ENCODE data around the gene TMED1.
"Not testable (repeated sequence)": the region's sequence is repeated elsewhere in the genome, so short reads cannot be mapped to it uniquely, and the experiment has no call there.

TMED1 gene, protein sequence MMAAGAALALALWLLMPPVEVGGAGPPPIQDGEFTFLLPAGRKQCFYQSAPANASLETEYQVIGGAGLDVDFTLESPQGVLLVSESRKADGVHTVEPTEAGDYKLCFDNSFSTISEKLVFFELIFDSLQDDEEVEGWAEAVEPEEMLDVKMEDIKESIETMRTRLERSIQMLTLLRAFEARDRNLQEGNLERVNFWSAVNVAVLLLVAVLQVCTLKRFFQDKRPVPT

DNA sequence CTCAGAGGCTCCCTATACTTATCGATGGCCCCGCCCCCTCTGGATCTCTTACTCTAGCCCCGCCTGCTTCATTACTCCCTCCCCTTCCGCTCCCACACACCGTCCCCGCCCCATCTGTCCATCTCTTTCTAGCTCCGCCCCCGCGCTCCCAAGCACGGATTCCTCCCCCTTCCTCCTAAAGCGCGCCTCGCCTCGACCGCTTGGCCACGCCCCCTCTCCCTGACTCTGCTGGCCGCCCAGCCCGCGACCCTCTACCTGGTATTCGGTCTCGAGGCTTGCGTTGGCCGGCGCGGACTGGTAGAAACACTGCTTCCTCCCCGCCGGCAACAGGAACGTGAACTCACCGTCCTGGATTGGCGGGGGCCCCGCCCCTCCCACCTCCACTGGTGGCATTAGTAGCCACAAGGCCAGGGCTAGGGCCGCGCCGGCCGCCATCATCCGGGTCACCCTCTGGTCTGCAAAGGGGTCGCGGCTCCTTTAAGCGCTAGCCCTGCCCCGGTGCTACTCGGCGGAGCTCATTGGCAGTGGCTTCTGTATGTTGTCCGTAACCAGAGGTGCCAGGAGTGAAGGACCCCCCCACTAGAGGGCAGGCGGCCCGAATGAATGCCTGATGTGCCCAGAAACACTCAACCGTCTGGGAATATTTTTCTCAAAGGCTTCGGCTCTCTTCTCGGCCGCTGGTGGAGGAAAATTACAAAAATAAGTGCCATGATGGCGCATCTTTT lies at the start of gene TMED1:
TMED1 (minus strand) TSS at position 459 of the 725 bp plus-strand sequence; CDS start at position 438, 21 bp downstream.
- DNase-seq (ENCODE audit: low spot score): peak; percentile 99

DNA sequence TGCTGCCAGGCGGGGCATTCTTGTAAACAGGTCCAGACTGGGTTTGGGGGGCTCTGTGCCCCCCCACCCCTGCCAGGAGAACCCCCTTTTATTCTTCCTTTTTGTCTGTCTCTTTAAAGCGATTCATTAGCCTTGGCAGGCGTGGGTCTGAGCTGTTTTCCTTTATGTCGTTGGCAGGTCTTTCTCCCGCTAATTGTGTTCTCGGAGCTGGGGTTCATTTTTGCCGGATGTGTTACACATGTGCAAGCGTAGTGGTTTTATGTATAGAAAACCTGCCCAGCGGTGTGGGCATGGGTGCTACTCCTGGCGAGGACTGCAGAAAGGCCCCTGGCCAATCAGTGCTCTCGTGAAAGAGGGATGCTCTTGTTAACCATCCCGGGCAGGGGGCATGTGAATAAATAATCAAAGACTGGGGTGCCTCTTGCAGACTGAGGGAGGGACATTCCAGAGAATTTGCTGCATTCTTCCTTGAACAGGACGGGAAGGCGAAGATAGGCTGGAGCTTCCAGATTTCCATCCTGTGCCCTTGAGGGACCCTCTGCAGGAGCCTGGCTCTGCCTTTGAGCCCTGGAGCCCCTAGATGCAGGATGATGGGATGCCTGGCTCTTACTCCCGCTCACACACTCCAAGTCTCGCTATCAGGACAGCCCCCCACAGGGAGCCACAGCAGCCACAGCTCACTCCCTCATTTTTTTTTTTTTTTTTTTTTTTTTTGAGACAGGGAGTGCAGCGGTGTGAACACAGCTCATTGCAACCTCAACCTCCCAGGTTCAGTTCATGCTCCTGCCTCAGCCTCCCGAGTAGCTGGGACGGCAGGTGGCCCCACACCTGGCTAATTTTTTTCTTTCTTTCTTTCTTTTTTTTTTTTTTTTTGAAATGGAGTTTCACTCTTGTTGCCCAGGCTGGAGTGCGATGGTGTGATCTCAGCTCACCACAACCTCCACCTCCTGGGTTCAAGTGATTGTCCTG lies 49.5 kb upstream of the TMED1 start:
- no peak for DNase-seq (ENCODE audit: low spot score)

DNA sequence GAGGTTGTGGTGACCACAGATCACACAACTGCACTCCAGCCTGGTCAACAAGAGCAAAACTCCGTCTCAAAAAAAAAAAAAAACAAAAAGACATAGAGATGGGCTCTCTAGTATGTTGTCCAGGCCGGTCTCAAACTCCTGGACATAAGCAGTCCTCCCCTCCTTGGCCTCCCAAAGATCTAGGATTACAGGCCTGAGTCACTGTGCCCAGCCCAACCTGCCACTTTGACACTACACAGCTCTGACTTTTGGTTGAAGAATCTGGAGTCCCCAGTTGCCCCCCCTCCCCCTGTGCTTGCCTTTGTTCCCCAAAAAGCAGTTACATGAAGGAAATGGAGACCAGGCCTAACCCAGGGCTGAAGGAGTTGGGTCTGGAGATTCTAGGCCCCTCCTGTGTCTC lies 48.3 kb upstream of the TMED1 start:
- no peak for DNase-seq (ENCODE audit: low spot score)

DNA sequence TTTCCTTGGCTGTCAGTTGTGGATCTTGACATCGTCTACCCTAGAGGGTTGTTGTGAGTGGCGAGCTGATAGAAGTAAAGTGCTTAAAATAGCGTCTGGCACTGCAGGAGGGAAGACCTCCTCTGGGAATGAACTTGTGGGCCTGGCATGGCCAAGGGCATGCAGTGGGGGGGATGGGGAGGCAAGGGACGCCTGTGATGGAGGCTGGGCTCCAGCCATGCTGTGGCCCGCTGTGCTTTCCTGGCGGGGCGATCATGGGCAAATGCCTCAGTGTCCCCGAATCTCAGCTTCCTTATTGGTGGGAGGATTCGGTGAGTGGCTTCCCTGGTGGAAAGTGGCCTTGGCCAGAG lies 46.1 kb upstream of the TMED1 start:
- no peak for DNase-seq (ENCODE audit: low spot score)

DNA sequence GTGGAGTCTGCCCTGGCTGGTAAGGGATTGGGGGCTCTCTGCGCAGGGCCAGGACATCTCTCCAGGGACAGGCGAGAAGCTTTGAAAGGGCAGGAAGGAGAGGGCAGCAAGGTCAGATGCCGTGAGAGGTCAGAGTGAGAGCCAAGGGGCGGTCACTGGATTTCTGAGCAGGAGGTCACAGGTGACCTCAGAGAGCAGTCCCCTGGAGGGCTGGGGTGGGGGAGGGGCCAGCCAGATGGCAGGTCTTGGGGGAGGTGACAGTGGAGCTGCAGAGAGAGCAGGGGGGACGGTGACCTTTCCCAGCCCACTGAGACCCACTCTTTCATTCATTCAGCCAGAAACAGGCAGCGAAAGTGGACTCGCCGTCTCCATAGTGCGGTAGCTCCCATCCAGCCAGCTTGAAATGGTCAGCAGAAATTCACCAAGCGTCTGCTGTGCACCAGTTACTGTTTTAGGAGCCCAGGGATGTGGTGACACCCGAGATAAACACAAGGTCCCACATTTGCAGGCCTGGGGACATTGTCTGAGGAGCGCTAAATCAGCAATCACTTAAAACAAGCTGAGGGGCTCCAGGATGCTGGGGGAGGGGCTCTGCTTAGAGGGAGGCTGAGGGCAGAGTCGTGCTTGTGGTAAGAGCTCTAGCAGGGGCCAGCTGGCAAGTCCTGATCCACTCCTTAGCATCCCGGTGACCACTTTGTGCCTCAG lies 45.5 kb upstream of the TMED1 start:
- DNase-seq (ENCODE audit: low spot score): no peak

DNA sequence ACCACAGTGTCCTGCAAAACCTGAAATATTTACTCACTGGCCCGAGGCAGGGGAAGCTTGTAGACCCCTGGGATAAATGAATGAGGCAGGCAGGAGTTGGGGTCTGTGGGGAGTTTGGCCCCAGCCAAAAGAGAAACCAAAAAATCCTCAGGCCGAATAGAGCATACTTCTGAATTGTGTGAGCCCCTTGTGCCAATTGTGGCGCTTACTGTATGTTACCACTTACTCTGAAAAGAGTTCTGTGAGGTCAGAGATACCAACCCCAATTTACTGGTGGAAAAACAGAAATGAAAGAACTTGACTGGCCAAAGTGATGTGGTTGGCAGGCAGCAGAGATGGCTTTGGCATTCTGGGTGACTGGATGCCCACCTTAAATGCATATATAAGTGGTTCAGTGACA lies 42.2 kb upstream of the TMED1 start:
- DNase-seq (ENCODE audit: low spot score): no peak

DNA sequence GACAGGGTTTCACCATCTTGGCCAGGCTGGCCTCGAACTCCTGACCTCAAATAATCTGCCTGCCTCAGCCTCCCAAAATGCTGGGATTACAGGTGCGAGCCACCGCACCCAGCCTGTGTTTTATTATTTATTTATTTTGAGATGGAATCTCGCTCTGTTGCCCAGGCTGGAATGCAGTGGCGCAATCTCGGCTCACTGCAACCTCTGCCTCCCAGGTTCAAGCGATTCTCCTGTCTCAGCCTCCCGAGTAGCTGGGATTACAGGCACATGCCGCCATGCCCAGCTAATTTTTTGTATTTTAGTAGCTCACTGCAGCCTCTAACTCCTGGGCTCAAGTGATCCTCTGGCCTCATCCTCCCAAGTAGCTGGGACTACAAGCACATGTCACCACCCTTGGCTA lies 41.6 kb upstream of the TMED1 start:
- not testable (repeated sequence) for DNase-seq (ENCODE audit: low spot score)

DNA sequence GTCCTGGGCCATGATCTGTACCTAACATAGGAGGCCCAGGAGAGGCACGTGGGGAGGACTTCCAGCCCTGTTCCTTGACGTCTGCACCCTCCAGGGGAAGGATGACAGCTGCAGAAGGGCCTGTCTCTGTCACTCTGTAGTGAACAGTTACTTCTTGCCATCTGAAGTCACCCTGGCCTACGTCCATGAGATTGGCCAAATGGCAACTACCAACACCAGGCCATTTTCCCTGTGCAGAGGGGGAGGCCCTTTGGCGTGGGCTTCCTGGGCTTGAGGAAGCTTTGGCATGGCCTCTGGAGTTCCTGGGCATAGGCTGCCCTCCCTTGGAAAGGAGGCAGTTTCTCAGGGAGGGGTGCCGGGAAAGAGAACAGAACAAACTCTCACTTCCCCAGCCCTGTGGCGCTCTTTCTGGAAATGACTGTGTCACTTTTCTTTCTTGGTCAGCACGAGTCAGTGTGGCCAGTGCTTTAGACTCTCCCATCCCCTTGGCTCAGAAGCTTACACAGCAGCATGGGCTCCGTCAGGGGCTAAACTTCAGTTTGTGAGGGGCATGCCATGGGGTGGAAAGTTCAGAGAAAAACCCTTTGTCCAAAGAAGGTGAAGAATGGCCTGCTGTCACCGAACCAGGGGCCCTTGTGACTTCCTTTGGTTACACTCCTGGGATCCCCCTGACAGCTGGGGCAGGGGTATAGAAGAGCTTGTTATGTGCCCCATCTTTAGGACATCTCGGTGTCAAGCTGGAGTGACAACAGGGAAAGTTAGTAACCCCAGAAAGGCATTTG lies 40.6 kb upstream of the TMED1 start:
- DNase-seq (ENCODE audit: low spot score): peak; percentile 29

DNA sequence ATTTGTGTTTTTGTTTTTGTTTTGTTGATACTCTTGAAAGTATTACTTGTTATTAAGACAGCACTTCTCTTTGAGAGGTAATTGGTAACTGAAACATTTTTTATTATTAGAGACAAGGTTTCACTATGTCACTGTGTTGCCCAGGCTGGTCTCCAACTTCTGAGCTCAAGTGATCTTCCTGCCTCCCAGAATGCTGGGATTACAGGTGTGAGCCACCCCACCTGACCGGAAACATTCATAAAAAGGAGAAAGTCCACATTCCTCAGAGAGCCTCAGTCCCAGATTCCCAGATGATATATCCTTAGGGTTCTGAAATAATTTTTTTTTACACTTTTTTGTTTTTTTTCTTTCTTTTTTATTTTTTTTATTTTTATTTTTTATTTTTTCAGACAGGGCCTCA lies 38.0 kb upstream of the TMED1 start:
- no peak for DNase-seq (ENCODE audit: low spot score)

DNA sequence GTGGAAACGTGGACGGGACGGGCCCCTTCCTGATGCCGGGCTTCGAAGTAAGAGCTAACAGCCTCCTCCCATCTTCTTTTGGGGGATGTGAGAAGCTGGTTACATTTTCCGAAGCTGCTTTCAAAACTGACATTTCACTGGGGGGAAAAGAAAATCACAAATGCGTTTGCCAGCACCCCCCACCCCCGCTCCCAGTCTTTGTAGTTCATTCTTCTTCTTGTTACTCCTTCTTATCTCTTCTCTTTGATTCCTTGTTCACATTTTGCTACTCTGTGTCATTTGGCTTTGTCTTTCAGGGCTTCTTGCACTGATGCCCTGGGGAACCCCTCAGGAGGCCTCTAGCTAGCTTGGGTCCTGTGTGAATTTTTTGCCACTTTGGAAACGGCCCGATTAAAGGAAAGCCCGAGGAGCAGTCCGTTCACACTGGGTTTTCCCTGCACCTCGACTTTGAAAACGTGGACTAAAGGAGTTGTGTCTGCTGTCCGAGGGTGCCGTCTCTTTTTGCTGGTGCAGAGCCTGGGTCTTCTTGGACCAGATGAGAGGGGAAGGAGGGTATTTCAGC lies 36.6 kb upstream of the TMED1 start:
- DNase-seq (ENCODE audit: low spot score): no peak

DNA sequence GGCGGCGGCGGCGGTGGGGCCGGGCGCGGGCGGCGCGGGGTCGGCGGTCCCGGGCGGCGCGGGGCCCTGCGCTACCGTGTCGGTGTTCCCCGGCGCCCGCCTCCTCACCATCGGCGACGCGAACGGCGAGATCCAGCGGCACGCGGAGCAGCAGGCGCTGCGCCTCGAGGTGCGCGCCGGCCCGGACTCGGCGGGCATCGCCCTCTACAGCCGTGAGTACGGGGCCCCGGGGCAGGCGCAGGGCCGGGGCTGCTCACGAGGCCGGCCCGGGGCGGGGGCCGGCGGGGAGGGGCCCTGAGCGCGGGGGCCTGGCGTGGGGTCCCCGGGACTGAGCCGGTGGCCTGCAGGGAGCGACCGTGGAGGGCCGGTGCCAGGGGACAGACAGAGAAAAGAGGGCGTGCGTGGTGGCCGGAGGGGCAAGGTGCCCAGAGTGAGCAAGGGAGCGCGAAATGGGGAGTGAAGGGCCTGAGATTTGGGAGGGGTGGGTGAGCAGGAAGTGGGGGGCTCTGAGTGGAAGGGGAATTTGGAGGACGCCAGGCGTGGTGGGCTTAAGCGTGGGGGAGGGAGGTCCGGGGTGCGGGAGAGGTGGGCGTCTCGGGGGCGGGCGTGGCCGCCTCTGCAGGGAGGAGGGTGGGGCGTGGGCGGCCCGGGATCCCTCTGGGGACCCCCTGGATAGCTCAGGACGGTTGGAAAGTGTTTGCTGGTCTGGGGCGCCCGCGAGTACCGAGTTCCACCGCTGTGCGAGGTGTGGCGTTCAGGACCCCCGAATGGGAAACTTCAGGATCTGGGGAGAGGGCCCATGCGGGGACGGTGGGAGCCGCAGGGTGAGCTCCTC lies 35.9 kb upstream of the TMED1 start:
- DNase-seq (ENCODE audit: low spot score): peak; percentile 31

DNA sequence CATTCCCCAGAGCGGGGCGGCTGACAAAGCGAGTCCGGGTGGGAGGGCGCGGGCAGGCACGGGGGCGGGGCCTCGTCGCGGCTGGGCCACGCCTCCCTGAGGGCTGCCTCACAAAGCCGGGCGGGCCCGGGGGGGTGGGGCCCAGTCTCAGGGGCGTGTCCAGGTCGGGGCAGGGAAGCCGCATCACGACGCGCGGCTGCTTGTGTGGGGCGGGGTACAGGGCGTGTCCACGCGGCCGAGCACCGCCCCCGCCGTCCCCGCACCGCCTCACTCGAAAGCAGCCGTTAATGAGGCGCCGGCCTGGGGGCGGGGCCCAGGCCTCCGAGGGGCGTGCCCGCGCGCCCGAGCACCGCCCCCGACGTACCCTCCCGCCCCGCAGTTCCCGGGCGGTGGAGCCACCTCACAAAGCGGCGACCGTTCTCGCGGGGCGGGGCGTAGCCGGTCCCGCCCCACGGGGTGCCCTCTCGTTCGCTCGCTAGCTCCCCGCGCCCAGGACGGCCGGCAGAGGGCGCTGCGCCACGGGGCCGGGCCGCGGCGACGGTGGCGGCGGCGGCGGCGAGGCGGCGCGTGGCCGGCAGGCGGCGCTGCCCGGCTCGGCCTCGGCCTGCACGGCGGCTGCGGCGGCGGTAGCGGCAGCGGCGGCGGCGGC lies 35.1 kb upstream of the TMED1 start, which contains the start of gene CARM1:
CARM1 (plus strand) TSS at position 599 of the 649 bp plus-strand sequence. CDS start 150 bp downstream, outside the sequence.
- DNase-seq (ENCODE audit: low spot score): peak; percentile 99

DNA sequence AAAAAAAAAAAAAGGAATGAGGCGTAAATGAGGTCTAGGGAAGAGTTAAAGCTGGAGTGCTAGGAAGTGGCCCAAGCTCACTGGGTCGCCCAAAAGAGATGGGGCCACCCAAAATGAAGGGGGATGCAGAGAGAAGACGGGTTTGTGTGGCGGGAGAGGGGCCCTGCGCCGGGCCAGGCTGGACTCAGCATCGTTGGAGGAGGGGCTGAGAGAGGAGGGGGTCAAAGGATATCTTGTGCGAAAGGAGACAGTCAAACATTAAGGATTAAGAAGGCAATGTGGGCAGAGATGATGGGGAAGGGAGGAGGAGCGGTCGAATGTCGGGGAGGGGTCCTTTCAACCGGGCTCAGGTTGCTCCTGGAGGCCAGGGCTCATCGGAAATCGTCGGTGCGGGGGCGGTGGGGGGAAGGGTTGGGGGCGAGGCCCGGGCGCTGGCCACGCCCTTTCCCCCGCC lies 34.5 kb upstream of the TMED1 start:
- no peak for DNase-seq (ENCODE audit: low spot score)

DNA sequence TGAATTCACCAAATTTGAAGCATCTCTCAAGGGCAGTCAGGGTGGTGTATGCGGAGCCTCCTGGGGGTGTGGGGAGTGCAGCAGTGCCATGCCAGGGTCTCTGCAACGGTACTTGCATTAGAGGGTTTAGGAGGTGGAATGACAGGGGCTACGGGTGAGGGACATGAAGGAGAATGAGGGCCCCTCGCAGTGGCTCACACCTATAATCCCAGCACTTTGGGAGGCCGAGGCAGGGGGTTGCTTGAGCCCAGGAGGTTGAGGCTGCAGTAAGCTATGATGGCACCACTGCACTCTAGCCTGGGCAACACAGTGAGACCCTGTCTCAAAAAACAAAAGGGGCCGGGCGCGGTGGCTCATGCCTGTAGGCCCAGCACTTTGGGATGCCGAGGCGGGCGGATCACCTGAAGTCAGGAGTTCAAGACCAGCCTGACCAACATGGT lies 33.9 kb upstream of the TMED1 start:
- not testable (repeated sequence) for DNase-seq (ENCODE audit: low spot score)

DNA sequence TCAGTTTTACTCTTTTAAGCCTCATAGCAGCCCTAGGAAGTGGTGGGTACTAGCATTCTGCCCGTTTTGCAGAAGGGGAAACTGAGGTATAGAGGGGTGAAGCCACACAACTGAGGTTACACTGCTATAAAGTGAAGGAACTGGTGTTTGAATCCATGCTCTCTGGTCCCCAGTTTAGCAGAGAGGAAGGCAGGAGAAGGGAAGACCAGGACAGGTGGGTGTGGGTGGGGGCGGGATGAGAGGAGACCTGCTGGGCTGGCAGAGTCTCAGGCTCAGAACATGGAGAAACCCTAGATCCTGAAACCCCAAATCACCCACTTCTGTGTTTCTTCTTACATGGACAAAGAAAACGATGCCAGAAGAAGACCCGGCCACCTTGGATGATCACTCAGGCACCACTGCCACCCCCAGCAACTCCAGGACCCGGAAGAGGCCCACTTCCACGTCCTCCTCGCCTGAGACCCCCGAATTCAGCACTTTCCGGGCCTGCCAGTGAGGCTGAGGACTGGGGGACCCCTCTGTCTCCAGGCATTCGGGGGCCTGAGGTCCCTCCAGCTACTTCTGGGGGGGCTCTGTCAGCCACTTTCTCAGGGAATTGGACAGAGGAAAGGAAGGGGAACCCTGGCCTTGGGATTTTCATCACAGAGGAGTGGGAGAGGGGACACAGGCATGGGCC lies 33.0 kb upstream of the TMED1 start:
- no peak for DNase-seq (ENCODE audit: low spot score)

DNA sequence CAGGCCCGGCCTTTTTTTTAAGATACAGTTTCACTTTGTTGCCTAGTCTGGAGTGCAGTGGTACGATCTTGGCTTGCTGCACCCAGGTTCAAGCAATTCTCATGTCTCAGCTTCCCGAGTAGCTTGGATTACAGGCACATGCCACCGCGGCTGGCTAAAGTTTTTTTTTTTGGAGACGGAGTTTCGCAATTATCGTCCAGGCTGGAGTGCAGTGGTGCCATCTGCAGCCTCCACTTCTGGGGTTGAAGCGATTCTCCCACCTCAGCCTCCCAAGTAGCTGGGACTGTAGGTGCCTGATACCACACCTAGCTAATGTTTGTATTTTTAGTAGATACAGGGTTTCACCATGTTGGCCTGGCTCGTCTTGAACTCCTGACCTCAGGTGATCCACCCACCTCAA lies 30.5 kb upstream of the TMED1 start:
- no peak for DNase-seq (ENCODE audit: low spot score)

DNA sequence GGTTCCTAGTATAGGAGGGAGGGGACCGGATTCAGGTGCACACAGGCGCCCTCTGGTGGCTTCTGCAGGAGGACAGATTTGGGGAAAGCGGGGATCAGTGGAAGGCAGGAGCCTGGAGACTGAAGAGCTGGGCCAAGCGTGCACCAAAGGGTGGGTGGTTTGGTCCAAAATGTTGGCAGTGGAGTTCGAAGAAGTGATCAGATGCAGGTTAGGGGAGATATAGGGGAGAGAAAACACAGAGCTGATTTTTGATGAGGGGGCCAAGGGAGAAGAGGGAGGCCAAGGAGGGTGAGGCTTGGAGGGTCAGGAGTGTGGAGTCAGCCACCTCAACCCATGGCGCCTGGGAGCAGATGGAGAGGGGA lies 28.5 kb upstream of the TMED1 start:
- DNase-seq (ENCODE audit: low spot score): peak; percentile 73

DNA sequence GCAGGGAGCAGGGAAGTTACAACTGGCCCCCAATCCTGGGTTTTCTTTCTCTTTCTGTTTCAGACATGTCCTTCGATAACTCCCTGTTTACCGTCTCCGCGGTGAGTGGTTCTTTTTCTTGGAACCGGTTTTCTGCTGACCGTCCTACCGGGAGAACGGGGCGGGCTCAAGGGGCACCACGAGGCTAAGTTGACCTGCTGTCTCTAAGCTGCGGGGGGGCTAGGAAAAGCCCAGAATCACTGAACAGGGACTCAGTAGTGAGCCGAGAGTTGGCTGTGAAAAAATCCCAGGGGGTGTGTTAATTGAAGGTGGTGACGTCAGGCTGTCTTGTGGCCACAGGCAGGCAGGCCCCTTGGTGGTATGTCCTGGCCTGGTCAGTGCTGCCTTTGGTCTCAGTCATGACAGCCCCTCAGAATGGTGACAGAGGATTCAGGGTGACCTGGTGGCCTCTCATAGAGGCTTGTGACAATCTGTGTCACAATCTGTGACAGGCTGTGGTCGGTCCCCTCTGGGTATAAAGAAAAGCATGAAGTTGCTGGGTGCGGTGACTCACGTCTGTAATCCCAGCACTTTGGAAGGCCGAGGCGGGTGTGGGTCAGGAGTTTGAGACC lies 27.2 kb upstream of the TMED1 start:
- no peak for DNase-seq (ENCODE audit: low spot score)

All from globus pallidus (tissue), 1 donor.